GM23338 (cell line): ENCODE data around the gene KLHL40. TPM values are rescaled to one million over a fixed set of nuclear protein-coding genes. Genes with fewer than 3 reads are reported as not detected.

Experiments
- ATAC-seq: fragments of 200-7000 bp; cut with Tn5 transposase; 3 replicates; pipeline ENCODE4 v1.9.1; 2020
- DNase-seq: peaks from one replicate; pipeline ENCODE4 v3.0.0-alpha.2; 2015; ENCODE audit warnings: low spot score
- H2AFZ ChIP-seq: fragments of 200-600 bp; sonication (generic); 2 replicates; pipeline ENCODE4 v1.8.0; 2016; ENCODE audit warnings: antibody characterized with exemption, mild to moderate bottlenecking, moderate library complexity
- H3F3A ChIP-seq: fragments of 200-600 bp; sonication (generic); replicated peaks from 2 replicates; pipeline ENCODE4 v1.8.0; 2017; ENCODE audit warnings: antibody characterized with exemption, mixed run types, low read depth
- H3K27ac ChIP-seq: fragments of 200-600 bp; sonication (generic); 2 replicates; pipeline ENCODE4 v1.6.1; 2016; ENCODE audit warnings: low read depth
- H3K27me3 ChIP-seq: fragments of 200-600 bp; sonication (generic); 2 replicates; pipeline ENCODE4 v1.8.0; 2016; ENCODE audit warnings: mild to moderate bottlenecking, mixed run types, moderate library complexity; ENCODE audit not compliant: insufficient read depth
- H3K36me3 ChIP-seq: fragments of 200-600 bp; sonication (generic); 2 replicates; pipeline ENCODE4 v1.8.0; 2016; ENCODE audit warnings: mild to moderate bottlenecking; ENCODE audit not compliant: insufficient read depth
- H3K4me1 ChIP-seq: fragments of 200-600 bp; sonication (generic); 2 replicates; pipeline ENCODE4 v1.8.0; 2016; ENCODE audit warnings: mild to moderate bottlenecking, moderate library complexity; ENCODE audit not compliant: insufficient read depth
- H3K4me2 ChIP-seq: fragments of 200-600 bp; sonication (generic); 2 replicates; pipeline ENCODE4 v1.7.1; 2017; ENCODE audit warnings: mixed run types
- H3K4me3 ChIP-seq: fragments of 200-600 bp; sonication (generic); 2 replicates; pipeline ENCODE4 v1.6.1; 2016; ENCODE audit warnings: mixed run types
- H3K79me2 ChIP-seq: fragments of 200-600 bp; sonication (generic); replicated peaks from 2 replicates; pipeline ENCODE4 v1.8.0; 2017; ENCODE audit warnings: mild to moderate bottlenecking; ENCODE audit not compliant: insufficient read depth
- H3K9me2 ChIP-seq: fragments of 200-600 bp; sonication (generic); 2 replicates; pipeline ENCODE4 v1.8.0; 2017; ENCODE audit not compliant: insufficient read depth
- H4K20me1 ChIP-seq: fragments of 200-600 bp; sonication (generic); replicated peaks from 2 replicates; pipeline ENCODE4 v1.8.0; 2017; ENCODE audit warnings: mild to moderate bottlenecking; ENCODE audit not compliant: insufficient read depth
- H3K27ac Mint-ChIP-seq: 2 replicates; pipeline ENCODE4 v1.8.0; 2020; ENCODE audit warnings: inconsistent platforms, mild to moderate bottlenecking, moderate library complexity, mixed read lengths
- H3K27me3 Mint-ChIP-seq: 3 replicates; pipeline ENCODE4 v1.8.0; 2022; ENCODE audit warnings: low read depth, mild to moderate bottlenecking, moderate library complexity, mixed read lengths, inconsistent platforms; ENCODE audit not compliant: insufficient read depth, poor library complexity
- H3K36me3 Mint-ChIP-seq: 3 replicates; pipeline ENCODE4 v1.8.0; 2021; ENCODE audit warnings: low read depth, mild to moderate bottlenecking, inconsistent platforms, moderate library complexity, mixed read lengths
- H3K4me1 Mint-ChIP-seq: 3 replicates; pipeline ENCODE4 v1.8.0; 2020; ENCODE audit warnings: mild to moderate bottlenecking, inconsistent platforms, mixed read lengths
- H3K4me3 Mint-ChIP-seq: 3 replicates; pipeline ENCODE4 v1.8.0; 2021; ENCODE audit warnings: moderate library complexity, mild to moderate bottlenecking, inconsistent platforms, mixed read lengths
- H3K9me3 Mint-ChIP-seq: 3 replicates; pipeline ENCODE4 v1.8.0; 2020; ENCODE audit warnings: moderate library complexity, mild to moderate bottlenecking, inconsistent platforms, mixed read lengths
- CREB1 ChIP-seq: fragments of 250-450 bp; sonication (Bioruptor Pico); IDR thresholded peaks from 2 replicates; pipeline ENCODE4 v1.5.0; 2020; ENCODE audit warnings: low read depth, mild to moderate bottlenecking, moderate library complexity
- CTCF ChIP-seq, 2 experiments: fragments of 200-600 bp in 1 of 2; sonication (generic) in 1 of 2; conservative IDR thresholded peaks; 2 replicates each; pipeline versions ENCODE4 v1.5.1 to v1.6.1; 2016 to 2017; ENCODE audit warnings: antibody characterized with exemption in 2 of 2, low read depth in 2 of 2, mild to moderate bottlenecking in 2 of 2, moderate library complexity in 1 of 2
- ETS1 ChIP-seq: IDR thresholded peaks from 2 replicates; pipeline ENCODE4 v1.6.1; 2016; ENCODE audit warnings: antibody characterized with exemption
- EZH2 ChIP-seq: fragments of 200-600 bp; sonication (generic); IDR thresholded peaks from one replicate; pipeline ENCODE4 v1.8.0; 2017; ENCODE audit warnings: antibody characterized with exemption, mild to moderate bottlenecking, low read depth; ENCODE audit not compliant: unreplicated experiment
- NANOG ChIP-seq: IDR thresholded peaks from 2 replicates; pipeline ENCODE4 v1.6.1; 2016; ENCODE audit warnings: antibody characterized with exemption, borderline replicate concordance
- POLR2AphosphoS5 ChIP-seq: IDR thresholded peaks from 2 replicates; pipeline ENCODE4 v1.6.1; 2016; ENCODE audit warnings: antibody characterized with exemption, low read depth
- ZNF462 ChIP-seq: fragments of 250-450 bp; sonication (Bioruptor Pico); IDR thresholded peaks from 2 replicates; pipeline ENCODE4 v1.5.0; 2020; ENCODE audit warnings: mild to moderate bottlenecking, moderate library complexity
- polyA plus RNA-seq: library from polyadenylated mRNA; unstranded; fragments of >200 nt; fragmentation: Nextera tagmentation; extraction: Ambion mirVana; gene quantifications from 2 replicates; pipeline ENCODE4 v1.2.1, GENCODE V29; 2016
- total RNA-seq: library from RNA; depleted of rRNA; stranded (reverse); fragments of >200 nt; shearing (Covaris generic); gene quantifications from 2 replicates; pipeline ENCODE4 v1.2.3, GENCODE V29; 2014

The KLHL40 gene
- total and polyA plus RNA-seq, 2 experiments from 2014 or later, result not detected

GRCh38 chr3:42697289-42698051 is 12.1 kb downstream of the KLHL40 start:
- H4K20me1 ChIP-seq, result no peaks in the 10 kb centered on the region
- no peaks in the 10 kb centered on the region for H3K27me3 ChIP-seq
- no peaks in the 10 kb centered on the region for H3K9me2 ChIP-seq
- Mint-ChIP-seq H3K27ac (no peak overlapping the region), H3K36me3 (no peaks in the 10 kb centered on the region), H3K4me3 (no peak overlapping the region), H3K4me1 (peaks cover 5% of the 10 kb centered on the region; the same call in 2 of the 3 replicates), H3K27me3 (peaks cover 1% of the 10 kb centered on the region), H3K9me3 (no peaks in the 10 kb centered on the region)
- no peaks in the 10 kb centered on the region for H3K4me1 ChIP-seq
- ATAC-seq (no peak), DNase-seq (no peak)
- H2AFZ ChIP-seq, result no peak overlapping the region
- no peaks in the 10 kb centered on the region for H3K79me2 ChIP-seq
- peak in 1 of 2 experiments; percentile 10; a peak in 1 of 4 replicates for TF ChIP-seq CTCF (conservative IDR thresholded peaks at IDR 0.05; ENCODE audit: low read depth in 2 of 2)
- TF ChIP-seq EZH2, result no peak
- H3K36me3 ChIP-seq, result no peaks in the 10 kb centered on the region
- no peak overlapping the region for H3K27ac ChIP-seq
- no peak overlapping the region for H3K4me2 ChIP-seq
- no peak overlapping the region for H3K4me3 ChIP-seq
- no peaks in the 10 kb centered on the region for H3F3A ChIP-seq

GRCh38 chr3:42698216-42698910 is 13.0 kb downstream of the KLHL40 start:
- Mint-ChIP-seq H3K36me3 (no peaks in the 10 kb centered on the region), H3K4me1 (peaks cover 8% of the 10 kb centered on the region), H3K27me3 (peaks cover 8% of the 10 kb centered on the region), H3K9me3 (no peaks in the 10 kb centered on the region), H3K27ac (no peak overlapping the region), H3K4me3 (no peak overlapping the region)
- Histone ChIP-seq H3F3A (no peaks in the 10 kb centered on the region), H3K27ac (no peak overlapping the region), H4K20me1 (no peaks in the 10 kb centered on the region), H3K79me2 (no peaks in the 10 kb centered on the region), H3K9me2 (no peaks in the 10 kb centered on the region), H3K4me2 (no peak overlapping the region), H2AFZ (no peak overlapping the region), H3K27me3 (no peaks in the 10 kb centered on the region), H3K4me1 (no peaks in the 10 kb centered on the region), H3K36me3 (no peaks in the 10 kb centered on the region), H3K4me3 (no peak overlapping the region)
- DNase-seq, result no peak
- no peak for ATAC-seq
- no peak for TF ChIP-seq POLR2AphosphoS5
- TF ChIP-seq CREB1, result no peak
- TF ChIP-seq ETS1, result no peak
- no peak for TF ChIP-seq ZNF462
- no peak for TF ChIP-seq NANOG
- no peak for TF ChIP-seq EZH2
